ENCODE results near the gene EDEM2. TPM values are rescaled to one million over a fixed set of nuclear protein-coding genes. Genes with fewer than 3 reads are reported as not detected.

Gene EDEM2
- total RNA-seq, 1 donor from 2014 or later: 10.8 TPM

DNA sequence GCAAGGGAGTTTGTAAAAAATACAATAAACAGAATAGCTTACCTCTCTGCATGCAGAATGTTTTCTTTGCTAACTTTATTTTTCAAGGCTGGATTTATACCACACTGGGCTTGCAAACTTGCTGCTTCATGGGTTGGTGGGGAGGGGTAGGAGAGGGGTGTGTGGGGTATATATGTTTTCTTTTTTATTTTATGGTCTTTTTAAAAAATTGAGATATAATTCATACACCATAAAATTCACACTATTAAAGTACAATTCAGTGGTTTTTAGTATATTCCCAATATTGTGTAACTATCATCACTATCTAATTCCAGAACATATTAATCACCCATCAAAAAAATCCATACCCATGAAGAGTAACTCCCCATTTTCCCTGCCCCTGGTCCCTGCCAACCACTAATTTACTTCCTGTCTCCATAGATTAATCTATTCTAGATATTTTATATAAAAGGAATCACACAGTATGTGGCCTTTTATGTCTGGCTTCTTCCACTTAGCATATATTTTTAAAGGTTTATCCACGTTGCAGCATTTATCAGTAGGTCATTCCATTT, 40.2 kb downstream of the EDEM2 start:
- DNase-seq: no peak
- Mint-ChIP-seq H3K27ac (ENCODE audit: unreplicated experiment) (no peak overlapping the region), H3K36me3 (ENCODE audit: unreplicated experiment) (no peaks in the 10 kb centered on the region), H3K27me3 (ENCODE audit: unreplicated experiment) (no peaks in the 10 kb centered on the region), H3K4me1 (ENCODE audit: low read depth, unreplicated experiment) (no peaks in the 10 kb centered on the region), H3K9me3 (ENCODE audit: unreplicated experiment) (no peaks in the 10 kb centered on the region), H3K4me3 (ENCODE audit: unreplicated experiment) (no peak overlapping the region)
- TF ChIP-seq CTCF (IDR thresholded peaks at IDR 0.05; ENCODE audit: partially characterized antibody, unreplicated experiment): no peak

- H3K9me3 Mint-ChIP-seq (ENCODE audit: unreplicated experiment): no peaks in the 10 kb centered on the region
- H3K4me1 Mint-ChIP-seq (ENCODE audit: low read depth, unreplicated experiment): no peaks in the 10 kb centered on the region
- H3K4me3 Mint-ChIP-seq (ENCODE audit: unreplicated experiment): no peak overlapping the region
- no peak for TF ChIP-seq CTCF (IDR thresholded peaks at IDR 0.05; ENCODE audit: partially characterized antibody, unreplicated experiment)
- H3K36me3 Mint-ChIP-seq (ENCODE audit: unreplicated experiment): no peaks in the 10 kb centered on the region
- no peaks in the 10 kb centered on the region for H3K27me3 Mint-ChIP-seq (ENCODE audit: unreplicated experiment)
- no peak overlapping the region for H3K27ac Mint-ChIP-seq (ENCODE audit: unreplicated experiment)
- DNase-seq: no peak
Measured at GRCh38 chr20:35104685-35105295, 42.3 kb downstream of the EDEM2 start.

GRCh38 chr20:35101620-35102019, 45.5 kb downstream of the EDEM2 start:
- no peaks in the 10 kb centered on the region for H3K4me1 Mint-ChIP-seq (ENCODE audit: low read depth, unreplicated experiment)
- H3K36me3 Mint-ChIP-seq (ENCODE audit: unreplicated experiment): no peaks in the 10 kb centered on the region
- DNase-seq: no peak
- no peak overlapping the region for H3K4me3 Mint-ChIP-seq (ENCODE audit: unreplicated experiment)
- H3K27ac Mint-ChIP-seq (ENCODE audit: unreplicated experiment): no peak overlapping the region
- no peak for TF ChIP-seq CTCF (IDR thresholded peaks at IDR 0.05; ENCODE audit: partially characterized antibody, unreplicated experiment)
- no peaks in the 10 kb centered on the region for H3K27me3 Mint-ChIP-seq (ENCODE audit: unreplicated experiment)
- no peaks in the 10 kb centered on the region for H3K9me3 Mint-ChIP-seq (ENCODE audit: unreplicated experiment)

- Mint-ChIP-seq H3K4me3 (ENCODE audit: unreplicated experiment) (peak overlapping the region; percentile 84), H3K27me3 (ENCODE audit: unreplicated experiment) (peaks cover 6% of the 10 kb centered on the region), H3K27ac (ENCODE audit: unreplicated experiment) (peak overlapping the region; percentile 96), H3K9me3 (ENCODE audit: unreplicated experiment) (peaks cover 8% of the 10 kb centered on the region), H3K4me1 (ENCODE audit: low read depth, unreplicated experiment) (peaks cover 13% of the 10 kb centered on the region), H3K36me3 (ENCODE audit: unreplicated experiment) (no peaks in the 10 kb centered on the region)
- no peak for DNase-seq
- no peak for TF ChIP-seq CTCF (IDR thresholded peaks at IDR 0.05; ENCODE audit: partially characterized antibody, unreplicated experiment)
Measured at GRCh38 chr20:35093267-35093884, 53.8 kb downstream of the EDEM2 start.

All from glutamatergic neuron (in vitro differentiated cells).